ENCODE measurements around the gene CDK11A. TPM values are rescaled to one million over a fixed set of nuclear protein-coding genes. Genes with fewer than 3 reads are reported as not detected.
"Not testable (repeated sequence)": the region's sequence is repeated elsewhere in the genome, so short reads cannot be mapped to it uniquely, and the experiment has no call there.

The CDK11A gene
- total and polyA plus RNA-seq, 2 donors (not counting 3 experiments of a cell fraction or from before 2014, with no cell fraction given) = 30.7 to 50.4 TPM

DNA sequence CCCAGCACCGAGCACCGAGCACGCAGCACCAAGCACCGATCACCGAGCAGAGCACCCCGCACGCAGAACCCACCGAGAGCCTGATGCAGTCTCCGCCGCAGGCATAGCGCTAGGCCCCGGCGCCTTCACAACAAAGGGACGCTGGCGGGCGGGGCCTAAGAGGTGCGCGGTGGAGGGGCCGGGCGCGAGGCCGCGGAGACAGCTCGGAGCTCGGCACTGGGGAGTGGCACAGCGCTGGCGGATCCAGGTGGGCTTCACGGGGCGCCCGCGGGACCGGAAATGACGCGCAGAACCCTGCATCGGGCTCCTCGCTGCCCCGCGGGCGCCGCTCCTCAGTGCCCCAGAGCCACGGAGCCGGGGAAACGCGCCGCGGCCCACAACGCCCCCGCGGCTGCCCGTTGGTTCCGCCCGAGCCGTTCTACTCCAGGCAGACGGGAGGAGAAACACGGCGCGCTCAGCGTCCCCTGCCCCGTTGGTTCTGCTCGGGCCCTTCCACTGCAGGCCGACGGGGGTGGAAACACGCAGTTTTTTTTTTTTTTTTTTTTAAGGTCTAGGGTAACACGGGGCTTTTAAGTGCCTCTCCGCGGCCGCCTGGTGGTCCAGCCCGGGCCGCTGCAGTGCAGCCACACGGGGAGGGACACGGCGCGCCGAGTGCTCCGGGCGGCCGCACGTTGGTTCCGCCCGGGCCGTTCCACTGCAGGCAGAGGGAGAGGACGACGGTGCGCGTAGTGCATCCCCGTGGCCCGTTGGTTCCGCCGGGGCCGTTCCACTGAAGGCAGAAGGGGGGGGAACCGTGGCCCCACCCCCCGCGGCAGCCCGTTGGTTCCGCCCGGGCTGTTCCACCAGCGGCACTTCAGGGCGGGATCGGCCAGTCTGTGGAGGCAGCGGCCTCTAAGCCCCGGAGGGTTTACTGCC is 21.8 kb upstream of the CDK11A start:
- dilution Hi-C loops (cut with MboI; ENCODE audit: extremely low pct_ligation_motif_present, low sequenced_read_pairs); H3K36me3 ChIP-seq (ENCODE audit: control insufficient read depth in 2 of 2, extremely low read depth in 1 of 2, insufficient read depth in 2 of 2, low read length in 2 of 2); H4K20me1 ChIP-seq (replicated peaks; ENCODE audit: control insufficient read depth, extremely low read depth, insufficient read depth, low read length); CTCF ChIA-PET; H2AFZ ChIP-seq (ENCODE audit: low read depth, low read length); BruUV-seq (replicated peaks); POLR2A ChIA-PET; FAIRE-seq; H3K9me3 ChIP-seq (replicated peaks; ENCODE audit: control insufficient read depth, insufficient read depth, low read length); H3K4me2 ChIP-seq (ENCODE audit: insufficient read depth, low read length); H3K79me2 ChIP-seq (ENCODE audit: control insufficient read depth, insufficient read depth, low read length); H3K27me3 ChIP-seq (ENCODE audit: control insufficient read depth in 2 of 2, insufficient read depth in 2 of 2, low read length in 2 of 2); H3K9me1 ChIP-seq (replicated peaks; ENCODE audit: control insufficient read depth, extremely low read depth, insufficient read depth, low read length); H3K4me1 ChIP-seq (ENCODE audit: control insufficient read depth, extremely low read depth, insufficient read depth, low read length): not testable (repeated sequence)
- intact Hi-C loops (cut with micrococcal nuclease) = loop anchor here (10.0 kb wide), 1 partner anchor 51 kb away; the partner anchor contains the start of gene SLC35E2B
- peak overlapping the region; percentile 79 for H3K27ac ChIP-seq (ENCODE audit: insufficient read depth, low read depth, low read length)
- H3K9ac ChIP-seq (replicated peaks; ENCODE audit: extremely low read depth, insufficient read depth, low read length) = peak overlapping the region; percentile 16
- DNase-seq (ENCODE audit: low read depth, low spot score) = peak; percentile 70
- H3K4me3 ChIP-seq (replicated peaks in 1 of 3; ENCODE audit: insufficient read depth in 1 of 3, low read depth in 1 of 3, low read length in 3 of 3) = peak overlapping the region in 1 of 3 experiments; percentile 59
- peak; percentile 47 for TF ChIP-seq POLR2AphosphoS5 (IDR thresholded peaks at IDR 0.05; ENCODE audit: insufficient read depth, low read depth, low read length)

DNA sequence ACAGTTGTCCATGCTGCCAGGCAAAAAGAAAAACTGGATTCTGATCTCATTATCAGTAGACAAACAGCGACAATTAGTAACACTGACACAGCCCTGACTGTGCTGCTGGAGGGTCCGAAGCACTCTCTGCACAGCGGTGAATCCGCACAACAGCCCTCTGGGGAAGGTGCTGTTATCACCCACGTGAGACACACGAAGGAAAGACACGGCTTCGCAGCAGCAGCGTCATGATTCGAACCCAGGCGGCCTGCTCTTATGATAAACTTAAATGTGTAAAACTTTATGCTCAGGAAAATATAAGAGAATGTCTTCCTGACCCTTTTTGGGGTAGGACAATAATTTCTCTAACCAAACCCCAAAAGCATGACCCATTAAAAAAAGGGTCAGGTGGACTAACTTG is 18.4 kb upstream of the CDK11A start:
- DNase-seq (ENCODE audit: low read depth, low spot score); BruUV-seq (replicated peaks); dilution Hi-C loops (cut with MboI; ENCODE audit: extremely low pct_ligation_motif_present, low sequenced_read_pairs): not testable (repeated sequence)

DNA sequence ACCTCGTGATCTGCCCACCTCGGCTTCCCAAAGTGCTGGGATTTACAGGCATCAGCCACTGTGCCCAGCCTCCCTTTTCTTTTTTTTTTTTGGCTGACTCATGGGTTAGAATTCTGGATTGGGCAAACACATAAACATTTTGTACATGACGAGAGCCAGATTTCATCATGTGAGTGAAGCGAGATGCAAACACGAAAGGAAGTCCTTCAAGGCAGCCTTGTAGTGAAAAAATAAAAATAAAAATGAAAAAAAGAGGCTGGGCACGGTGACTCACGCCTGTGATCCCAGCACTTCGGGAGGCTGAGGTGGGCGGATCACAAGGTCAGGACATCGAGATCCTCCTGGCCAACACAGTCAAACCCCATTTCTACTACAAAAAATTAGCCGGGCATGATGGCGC is 16.9 kb upstream of the CDK11A start:
- H3K79me2 ChIP-seq (ENCODE audit: control insufficient read depth, insufficient read depth, low read length); CTCF ChIA-PET; H3K36me3 ChIP-seq (ENCODE audit: control insufficient read depth in 2 of 2, extremely low read depth in 1 of 2, insufficient read depth in 2 of 2, low read length in 2 of 2); H3K4me3 ChIP-seq (replicated peaks in 1 of 3; ENCODE audit: insufficient read depth in 1 of 3, low read depth in 1 of 3, low read length in 3 of 3); H3K27ac ChIP-seq (ENCODE audit: insufficient read depth, low read depth, low read length); H2AFZ ChIP-seq (ENCODE audit: low read depth, low read length); H3K9ac ChIP-seq (replicated peaks; ENCODE audit: extremely low read depth, insufficient read depth, low read length); FAIRE-seq; BruUV-seq (replicated peaks); H3K4me2 ChIP-seq (ENCODE audit: insufficient read depth, low read length); H3K9me1 ChIP-seq (replicated peaks; ENCODE audit: control insufficient read depth, extremely low read depth, insufficient read depth, low read length); H3K27me3 ChIP-seq (ENCODE audit: control insufficient read depth in 2 of 2, insufficient read depth in 2 of 2, low read length in 2 of 2); H3K4me1 ChIP-seq (ENCODE audit: control insufficient read depth, extremely low read depth, insufficient read depth, low read length); H3K9me3 ChIP-seq (replicated peaks; ENCODE audit: control insufficient read depth, insufficient read depth, low read length); H4K20me1 ChIP-seq (replicated peaks; ENCODE audit: control insufficient read depth, extremely low read depth, insufficient read depth, low read length); dilution Hi-C loops (cut with MboI; ENCODE audit: extremely low pct_ligation_motif_present, low sequenced_read_pairs); POLR2A ChIA-PET: not testable (repeated sequence)
- intact Hi-C loops (cut with micrococcal nuclease) = loop anchor here (10.0 kb wide), 1 partner anchor 46 kb away; the partner anchor contains the start of gene SLC35E2B
- DNase-seq (ENCODE audit: low read depth, low spot score) = peak; percentile 26

More for the DNA sequence above, 18.4 kb upstream of the CDK11A start:
- H3K9me1 ChIP-seq (replicated peaks; ENCODE audit: control insufficient read depth, extremely low read depth, insufficient read depth, low read length); H3K9ac ChIP-seq (replicated peaks; ENCODE audit: extremely low read depth, insufficient read depth, low read length); FAIRE-seq; H3K4me2 ChIP-seq (ENCODE audit: insufficient read depth, low read length); H3K27ac ChIP-seq (ENCODE audit: insufficient read depth, low read depth, low read length); H3K27me3 ChIP-seq (ENCODE audit: control insufficient read depth in 2 of 2, insufficient read depth in 2 of 2, low read length in 2 of 2); H4K20me1 ChIP-seq (replicated peaks; ENCODE audit: control insufficient read depth, extremely low read depth, insufficient read depth, low read length); H3K9me3 ChIP-seq (replicated peaks; ENCODE audit: control insufficient read depth, insufficient read depth, low read length); CTCF ChIA-PET; H2AFZ ChIP-seq (ENCODE audit: low read depth, low read length); H3K79me2 ChIP-seq (ENCODE audit: control insufficient read depth, insufficient read depth, low read length); H3K4me3 ChIP-seq (replicated peaks in 1 of 3; ENCODE audit: insufficient read depth in 1 of 3, low read depth in 1 of 3, low read length in 3 of 3); H3K36me3 ChIP-seq (ENCODE audit: control insufficient read depth in 2 of 2, extremely low read depth in 1 of 2, insufficient read depth in 2 of 2, low read length in 2 of 2); POLR2A ChIA-PET; H3K4me1 ChIP-seq (ENCODE audit: control insufficient read depth, extremely low read depth, insufficient read depth, low read length): not testable (repeated sequence)
- intact Hi-C loops (cut with micrococcal nuclease) = loop anchor here (10.0 kb wide), 1 partner anchor 48 kb away; the partner anchor contains the start of gene SLC35E2B

DNA sequence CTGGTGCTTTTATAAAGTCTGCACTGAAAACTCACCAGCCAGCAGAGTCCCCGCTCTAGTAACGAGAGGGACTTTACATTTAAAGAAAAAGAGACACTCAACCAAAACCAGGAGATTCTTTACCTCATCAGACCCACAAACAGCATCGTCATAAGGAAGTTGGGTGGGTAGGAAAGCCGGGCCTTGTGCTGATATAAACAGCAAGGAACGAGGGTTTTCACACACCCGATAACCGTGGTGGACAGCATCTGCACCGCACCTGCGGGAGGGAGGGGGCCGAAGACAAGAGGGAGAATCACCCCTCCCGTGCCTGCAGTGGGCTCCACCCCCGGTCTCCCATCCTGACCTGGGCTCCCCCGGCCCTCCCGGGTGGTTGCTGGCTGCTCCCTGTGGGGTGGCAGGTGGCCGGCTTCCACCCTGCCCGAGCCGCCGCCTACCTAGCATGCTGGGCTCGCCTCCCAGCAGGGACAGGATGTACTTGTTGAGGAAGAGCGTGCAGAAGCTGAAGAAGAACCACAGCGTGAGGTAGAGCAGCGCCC is 14.7 kb upstream of the CDK11A start:
- H4K20me1 ChIP-seq (replicated peaks; ENCODE audit: control insufficient read depth, extremely low read depth, insufficient read depth, low read length); H3K4me2 ChIP-seq (ENCODE audit: insufficient read depth, low read length); FAIRE-seq; CTCF ChIA-PET; H3K79me2 ChIP-seq (ENCODE audit: control insufficient read depth, insufficient read depth, low read length); H3K27me3 ChIP-seq (ENCODE audit: control insufficient read depth in 2 of 2, insufficient read depth in 2 of 2, low read length in 2 of 2); H3K9me1 ChIP-seq (replicated peaks; ENCODE audit: control insufficient read depth, extremely low read depth, insufficient read depth, low read length); DNase-seq (ENCODE audit: low read depth, low spot score); intact Hi-C loops (cut with micrococcal nuclease); dilution Hi-C loops (cut with MboI; ENCODE audit: extremely low pct_ligation_motif_present, low sequenced_read_pairs); H3K9me3 ChIP-seq (replicated peaks; ENCODE audit: control insufficient read depth, insufficient read depth, low read length); H3K27ac ChIP-seq (ENCODE audit: insufficient read depth, low read depth, low read length); H3K36me3 ChIP-seq (ENCODE audit: control insufficient read depth in 2 of 2, extremely low read depth in 1 of 2, insufficient read depth in 2 of 2, low read length in 2 of 2); H3K9ac ChIP-seq (replicated peaks; ENCODE audit: extremely low read depth, insufficient read depth, low read length); H3K4me1 ChIP-seq (ENCODE audit: control insufficient read depth, extremely low read depth, insufficient read depth, low read length); H3K4me3 ChIP-seq (replicated peaks in 1 of 3; ENCODE audit: insufficient read depth in 1 of 3, low read depth in 1 of 3, low read length in 3 of 3); POLR2A ChIA-PET; BruUV-seq (replicated peaks); H2AFZ ChIP-seq (ENCODE audit: low read depth, low read length): not testable (repeated sequence)

Data from endothelial cell of umbilical vein (primary cell).